A673 (cell line): ENCODE measurements around the gene DNAH3.

Experiments used
- CTCF ChIP-seq: fragments of 300-800, 200-600 bp; sonication (generic); conservative IDR thresholded peaks from 2 replicates; pipeline ENCODE4 v1.5.1; 2017; ENCODE audit warnings: low read depth, mild to moderate bottlenecking, antibody characterized with exemption, low read length, moderate library complexity, mixed read lengths
- EZH2 ChIP-seq: fragments of 200-600 bp; sonication (generic); IDR thresholded peaks from 2 replicates; pipeline ENCODE4 v1.6.1; 2017; ENCODE audit warnings: borderline replicate concordance, low read depth, mild to moderate bottlenecking, mixed read lengths, antibody characterized with exemption, low read length; ENCODE audit not compliant: poor library complexity, severe bottlenecking

GRCh38 chr16:21186326-21186691 is 35.7 kb upstream of the DNAH3 start:
- TF ChIP-seq CTCF (no peak), EZH2 (no peak)
